Vagina (tissue), 2 donors: Measurements from ENCODE around the gene OR10J5. TPM values are rescaled to one million over a fixed set of nuclear protein-coding genes. Genes with fewer than 3 reads are reported as not detected.
"Not testable (repeated sequence)": the region's sequence is repeated elsewhere in the genome, so short reads cannot be mapped to it uniquely, and the experiment has no call there.

Experiments used
- DNase-seq, 2 donors: peaks; one replicate each; pipeline ENCODE4 v3.0.0-alpha.2; 2017; ENCODE audit errors: extremely low spot score in 2 of 2
- H3K27ac ChIP-seq: fragments of 200-600 bp; sonication (generic); one replicate; pipeline ENCODE4 v1.5.1; 2019
- H3K27me3 ChIP-seq: fragments of 200-600 bp; sonication (generic); one replicate; pipeline ENCODE4 v1.5.1; 2019
- H3K36me3 ChIP-seq, 2 donors: fragments of 200-600 bp; sonication (generic); one replicate each; pipeline ENCODE4 v1.5.1; 2017 to 2019
- H3K4me1 ChIP-seq: fragments of 200-600 bp; sonication (generic); one replicate; pipeline ENCODE4 v1.5.1; 2019
- H3K4me3 ChIP-seq, 2 donors: fragments of 200-600 bp; sonication (generic); 1 replicate in 1 of 2; 2 replicates in 1 of 2; pipeline ENCODE4 v1.5.1; 2016 to 2019
- H3K9me3 ChIP-seq: fragments of 200-600 bp; sonication (generic); one replicate; pipeline ENCODE4 v1.5.1; 2019
- CTCF ChIP-seq, 3 experiments: fragments of 450-650 bp in 2 of 3; fragments of 200-600 bp in 1 of 3; sonication (generic) in 1 of 3; IDR thresholded peaks; one replicate each; pipeline ENCODE4 v1.5.1; 2017 to 2019; ENCODE audit warnings: antibody characterized with exemption in 3 of 3, mild to moderate bottlenecking in 2 of 3, moderate library complexity in 2 of 3
- POLR2A ChIP-seq, 2 donors: fragments of 450-650 bp; IDR thresholded peaks; one replicate each; pipeline ENCODE4 v1.6.1; 2017; ENCODE audit warnings: antibody characterized with exemption in 2 of 2, mild to moderate bottlenecking in 2 of 2, moderate library complexity in 2 of 2
- POLR2AphosphoS5 ChIP-seq, 2 donors: sonication (generic); formaldehyde crosslinking; IDR thresholded peaks; one replicate each; pipeline ENCODE4 v1.9.0; 2017; ENCODE audit warnings: antibody characterized with exemption in 2 of 2, mild to moderate bottlenecking in 2 of 2, low read depth in 1 of 2; ENCODE audit not compliant: insufficient read depth in 1 of 2
- intact Hi-C: fragments of 100-400 bp; cut with DNase I; formaldehyde crosslinking; loops from one replicate; pipeline ENCODE4 v1.15.1; 2023
- total RNA-seq: library from RNA; depleted of rRNA; stranded (reverse); fragments of >200 nt; gene quantifications from one replicate; pipeline ENCODE4 v1.2.3, GENCODE V29; 2016

Gene OR10J5
- total RNA-seq, 1 donor from 2014 or later = not detected

- H3K27ac ChIP-seq = no peak overlapping the region
- no peak for DNase-seq
- no peaks in the 10 kb centered on the region for H3K36me3 ChIP-seq
These were observed 26.9 kb downstream of the OR10J5 start for GRCh38 chr1:159508951-159509350.

GRCh38 chr1:159505676-159506075 lies 30.1 kb downstream of the OR10J5 start:
- H3K27me3 ChIP-seq = no peaks in the 10 kb centered on the region
- no peaks in the 10 kb centered on the region for H3K4me1 ChIP-seq
- TF ChIP-seq POLR2A (IDR thresholded peaks at IDR 0.05) = no peak
- no peak for TF ChIP-seq CTCF (IDR thresholded peaks at IDR 0.05)
- no peak for TF ChIP-seq POLR2AphosphoS5 (IDR thresholded peaks at IDR 0.05; ENCODE audit: insufficient read depth in 1 of 2, low read depth in 1 of 2)
- intact Hi-C loops = no loop called here
- H3K27ac ChIP-seq = no peak overlapping the region
- no peak overlapping the region for H3K4me3 ChIP-seq
- no peaks in the 10 kb centered on the region for H3K36me3 ChIP-seq
- no peak for DNase-seq
- H3K9me3 ChIP-seq = no peaks in the 10 kb centered on the region

More at GRCh38 chr1:159508951-159509350, 26.9 kb downstream of the OR10J5 start:
- Histone ChIP-seq H3K4me3 (no peak overlapping the region), H3K9me3 (no peaks in the 10 kb centered on the region), H3K27me3 (no peaks in the 10 kb centered on the region), H3K4me1 (no peaks in the 10 kb centered on the region)
- TF ChIP-seq CTCF (IDR thresholded peaks at IDR 0.05) = no peak
- TF ChIP-seq POLR2AphosphoS5 (IDR thresholded peaks at IDR 0.05; ENCODE audit: insufficient read depth in 1 of 2, low read depth in 1 of 2) = no peak
- no peak for TF ChIP-seq POLR2A (IDR thresholded peaks at IDR 0.05)
- intact Hi-C loops = no loop called here

- no peaks in the 10 kb centered on the region for H3K36me3 ChIP-seq
- H3K4me1 ChIP-seq = no peaks in the 10 kb centered on the region
- no peaks in the 10 kb centered on the region for H3K9me3 ChIP-seq
- no peak overlapping the region for H3K4me3 ChIP-seq
- H3K27me3 ChIP-seq = no peaks in the 10 kb centered on the region
- intact Hi-C loops = no loop called here
- TF ChIP-seq CTCF (IDR thresholded peaks at IDR 0.05) (no peak), POLR2A (IDR thresholded peaks at IDR 0.05) (no peak), POLR2AphosphoS5 (IDR thresholded peaks at IDR 0.05; ENCODE audit: insufficient read depth in 1 of 2, low read depth in 1 of 2) (no peak)
- no peak for DNase-seq
- H3K27ac ChIP-seq = no peak overlapping the region
These were observed 34.7 kb downstream of the OR10J5 start for GRCh38 chr1:159501082-159501481.

GRCh38 chr1:159494513-159495210 lies 41.1 kb downstream of the OR10J5 start:
- DNase-seq, H3K36me3 ChIP-seq, H3K4me3 ChIP-seq, intact Hi-C loops, H3K27ac ChIP-seq, H3K9me3 ChIP-seq, H3K27me3 ChIP-seq, H3K4me1 ChIP-seq: not testable (repeated sequence)

- TF ChIP-seq POLR2AphosphoS5 (IDR thresholded peaks at IDR 0.05; ENCODE audit: insufficient read depth in 1 of 2, low read depth in 1 of 2) (no peak), CTCF (IDR thresholded peaks at IDR 0.05) (no peak), POLR2A (IDR thresholded peaks at IDR 0.05) (no peak)
These were observed 42.5 kb downstream of the OR10J5 start for GRCh38 chr1:159493354-159493753.

More at GRCh38 chr1:159493354-159493753, 42.5 kb downstream of the OR10J5 start:
- no peak overlapping the region for H3K27ac ChIP-seq
- no peaks in the 10 kb centered on the region for H3K27me3 ChIP-seq
- intact Hi-C loops = no loop called here
- H3K4me3 ChIP-seq = no peak overlapping the region
- no peaks in the 10 kb centered on the region for H3K9me3 ChIP-seq
- no peaks in the 10 kb centered on the region for H3K4me1 ChIP-seq
- H3K36me3 ChIP-seq = no peaks in the 10 kb centered on the region
- no peak for DNase-seq
